ENCODE data around the gene OR10K2. TPM values are rescaled to one million over a fixed set of nuclear protein-coding genes. Genes with fewer than 3 reads are reported as not detected.

OR10K2 gene
- total RNA-seq, 1 donor from 2014 or later: not detected

GRCh38 chr1:158371188-158371953 lies 54.7 kb downstream of the OR10K2 start:
- no peaks in the 10 kb centered on the region for H3K4me1 ChIP-seq
- H3K27ac ChIP-seq: no peak overlapping the region
- no peaks in the 10 kb centered on the region for H3K27me3 ChIP-seq
- no peaks in the 10 kb centered on the region for H3K36me3 ChIP-seq
- TF ChIP-seq POLR2AphosphoS5 (IDR thresholded peaks at IDR 0.05; ENCODE audit: insufficient read depth in 1 of 2, low read depth in 1 of 2) (no peak), CTCF (IDR thresholded peaks at IDR 0.05) (no peak), POLR2A (IDR thresholded peaks at IDR 0.05) (no peak)
- intact Hi-C loops (cut with DNase I): no loop called here
- H3K9me3 ChIP-seq: no peaks in the 10 kb centered on the region
- DNase-seq (ENCODE audit: extremely low spot score in 2 of 2): no peak
- no peak overlapping the region for H3K4me3 ChIP-seq

Other genes starting within 250 kb of the OR10K2 start
- 0.49 TPM for gene CD1D, start 245.3 kb downstream of the OR10K2 start, total RNA-seq
- 2.2 TPM for gene CD1A, start 171.8 kb downstream of the OR10K2 start, total RNA-seq
- gene CD1C, start 136.3 kb downstream of the OR10K2 start, total RNA-seq: 9.6 TPM
- gene CD1B, start 94.7 kb downstream of the OR10K2 start, total RNA-seq: not detected
- gene CD1E, start 72.3 kb downstream of the OR10K2 start, total RNA-seq: 2.5 TPM
- not detected for gene OR10T2, start 26.8 kb downstream of the OR10K2 start, total RNA-seq
- gene OR10K1, start 35.6 kb upstream of the OR10K2 start, total RNA-seq: not detected
- not detected for gene OR10R2, start 46.0 kb upstream of the OR10K2 start, total RNA-seq
- gene OR6Y1, start 128.2 kb upstream of the OR10K2 start, total RNA-seq: not detected
- gene OR6P1, start 144.3 kb upstream of the OR10K2 start, total RNA-seq: not detected
- not detected for gene OR10X1, start 153.7 kb upstream of the OR10K2 start, total RNA-seq
- not detected for gene OR10Z1, start 179.0 kb upstream of the OR10K2 start, total RNA-seq

All from vagina (tissue), 2 donors.